Hepatocyte (in vitro differentiated cells): ENCODE data around the gene BAZ1A.

Source experiments
- CTCF ChIP-seq: fragments of 200-600 bp; sonication (generic); IDR thresholded peaks from 2 replicates; pipeline ENCODE4 v1.5.1; 2016; ENCODE audit warnings: antibody characterized with exemption, mild to moderate bottlenecking; ENCODE audit not compliant: poor library complexity
- EZH2 ChIP-seq: fragments of 200-600 bp; sonication (generic); IDR thresholded peaks from 2 replicates; pipeline ENCODE4 v1.6.1; 2016; ENCODE audit warnings: antibody characterized with exemption, mild to moderate bottlenecking, borderline replicate concordance
- EZH2phosphoT487 ChIP-seq: fragments of 200-600 bp; sonication (generic); IDR thresholded peaks from one replicate; pipeline ENCODE4 v1.6.1; 2018; ENCODE audit warnings: antibody characterized with exemption, mild to moderate bottlenecking, low read depth, moderate library complexity; ENCODE audit not compliant: unreplicated experiment, severe bottlenecking

DNA sequence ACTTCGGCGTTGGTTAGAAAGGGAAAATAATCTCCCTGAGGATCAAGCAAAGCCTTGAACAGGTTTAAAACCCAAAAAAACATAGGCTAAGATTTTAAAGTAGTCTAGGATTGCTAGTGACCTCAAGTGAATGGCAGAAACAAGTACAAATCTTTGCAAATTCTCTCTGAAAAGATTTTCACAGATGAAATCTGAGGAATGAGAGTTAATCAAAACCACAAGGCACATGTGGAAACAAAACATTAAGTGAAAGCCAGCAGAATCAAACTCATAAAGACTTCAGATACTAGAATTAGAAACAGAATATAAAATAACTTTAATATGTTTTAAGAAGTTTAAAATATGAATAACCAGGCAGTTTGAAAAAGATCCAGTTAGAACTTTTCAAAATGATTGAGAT is 108.6 kb downstream of the BAZ1A start:
- TF ChIP-seq EZH2phosphoT487 (no peak), CTCF (no peak), EZH2 (no peak)
